Astrocyte of the hippocampus (primary cell): ENCODE results near the gene TMEM87B.
A peak's percentile ranks its signal among the peaks of the same experiment; 100 is the strongest.
"Not testable (repeated sequence)": the region's sequence is repeated elsewhere in the genome, so short reads cannot be mapped to it uniquely, and the experiment has no call there.

ENCODE experiments used
- DNase-seq: peaks from one replicate; pipeline ENCODE4 v3.0.0; 2011; ENCODE audit warnings: low read depth, low spot score

Gene TMEM87B

GRCh38 chr2:112032689-112033465 is 22.2 kb upstream of the TMEM87B start:
- peak; percentile 75 for DNase-seq

DNA sequence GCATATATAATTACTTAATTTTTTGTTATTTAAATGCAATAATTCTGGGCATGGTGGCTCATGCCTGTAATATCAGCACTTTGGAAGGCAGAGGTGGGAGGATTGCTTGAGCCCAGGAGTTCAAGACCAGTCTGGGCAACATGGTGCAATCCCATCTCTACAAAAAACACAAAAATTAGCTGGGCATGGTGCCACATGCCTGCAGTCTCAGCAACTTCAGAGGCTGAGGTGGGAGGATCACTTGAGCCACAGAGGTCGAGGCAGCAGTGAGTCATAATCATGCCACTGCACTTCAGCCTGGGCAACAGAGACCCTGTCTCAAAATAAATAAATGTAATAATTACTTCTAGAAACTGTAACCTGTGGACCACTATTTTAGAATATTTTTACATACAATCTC is 21.5 kb upstream of the TMEM87B start:
- peak; percentile 30 for DNase-seq

DNA sequence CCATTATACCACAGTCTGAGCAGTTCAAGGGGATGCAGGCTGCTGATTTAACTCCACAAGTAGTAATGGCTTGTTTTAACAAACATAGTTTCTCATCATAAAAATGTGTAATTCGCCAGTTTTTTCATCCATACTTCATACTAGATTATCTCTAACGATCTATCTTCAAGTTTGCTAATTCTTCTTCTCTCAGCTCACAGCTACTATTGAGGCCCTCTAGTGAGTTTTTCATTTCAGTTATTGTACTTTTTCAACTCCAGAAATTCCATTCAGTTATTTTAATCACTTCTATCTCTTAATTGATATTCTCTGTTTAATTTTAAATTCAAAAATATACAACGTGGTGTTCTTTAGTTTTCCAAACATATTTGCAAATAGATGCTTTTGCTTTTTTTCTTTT is 20.1 kb upstream of the TMEM87B start:
- DNase-seq: no peak

DNA sequence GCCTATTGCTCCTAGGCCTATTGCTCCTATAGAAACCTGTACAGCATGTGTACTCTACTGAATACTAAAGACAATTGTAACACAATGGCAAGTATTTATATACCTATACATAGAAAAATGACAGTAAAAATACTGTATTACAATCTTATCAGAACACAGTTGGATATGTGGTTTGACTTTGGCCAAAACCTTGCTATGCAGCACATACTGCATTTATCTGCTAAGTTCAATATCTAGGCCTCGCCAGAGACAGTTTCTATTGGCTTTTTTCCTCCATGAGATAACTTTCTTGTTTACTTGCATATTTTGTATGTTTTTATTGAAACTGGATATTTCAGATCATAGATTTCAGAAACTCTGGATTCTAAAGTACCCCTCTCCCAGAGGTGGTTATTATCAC is 19.3 kb upstream of the TMEM87B start:
- no peak for DNase-seq

DNA sequence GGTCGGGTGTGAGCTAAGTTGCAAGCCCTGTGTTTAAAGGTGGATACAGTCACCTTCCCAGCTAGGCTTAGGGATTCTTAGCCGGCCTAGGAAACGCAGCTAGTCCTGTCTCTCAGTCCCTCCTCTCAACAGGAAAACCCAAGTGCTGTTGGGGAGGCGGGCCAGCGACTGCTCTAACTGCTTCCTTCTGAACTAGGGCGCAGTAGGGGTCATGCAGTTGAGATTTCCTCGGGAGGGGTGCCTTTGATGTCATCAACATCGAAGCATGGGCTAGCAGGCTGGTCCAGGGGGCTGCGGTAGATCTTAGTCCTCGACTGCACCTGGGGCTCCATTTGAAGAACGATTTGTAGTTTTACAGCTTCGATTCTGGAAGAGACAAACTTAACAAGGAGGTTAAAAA is 15.5 kb upstream of the TMEM87B start:
- DNase-seq: not testable (repeated sequence)

DNA sequence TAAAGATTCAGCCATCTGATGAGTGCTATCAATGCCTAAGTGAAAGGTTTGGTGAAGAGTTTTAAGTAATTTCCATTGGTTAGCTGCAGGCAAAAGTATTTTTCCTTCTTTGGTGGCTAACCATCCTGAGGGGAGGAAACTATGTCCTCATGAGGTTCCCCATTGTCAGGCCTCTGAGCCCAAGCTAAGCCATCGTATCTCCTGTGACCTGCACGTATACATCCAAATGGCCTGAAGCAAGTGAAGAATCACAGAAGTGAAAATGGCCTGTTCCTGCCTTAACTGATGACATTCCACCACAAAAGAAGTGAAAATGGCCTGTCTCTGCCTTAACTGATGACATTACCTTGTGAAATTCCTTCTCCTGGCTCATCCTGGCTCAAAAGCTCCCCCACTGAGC is 15.0 kb upstream of the TMEM87B start:
- DNase-seq: not testable (repeated sequence)

DNA sequence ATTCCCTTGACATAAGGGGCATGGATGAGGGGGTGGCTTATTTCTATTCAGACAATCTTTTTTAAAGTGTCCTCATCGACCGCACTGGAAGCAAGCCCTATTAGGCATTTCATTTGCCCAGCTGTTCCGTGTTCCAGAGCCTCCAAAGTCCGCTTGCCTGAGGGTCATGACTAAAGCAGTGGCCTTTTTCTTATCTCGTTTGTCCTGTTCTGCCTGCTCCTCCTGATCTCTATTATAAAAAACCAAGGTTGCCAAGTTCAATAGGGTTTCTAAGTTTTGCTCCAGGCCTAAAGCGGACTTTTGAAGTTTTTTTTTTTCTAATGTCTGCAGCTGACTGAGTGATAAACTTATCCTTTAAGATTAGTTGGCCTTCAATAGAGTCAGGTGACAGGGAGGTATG is 13.6 kb upstream of the TMEM87B start:
- DNase-seq: not testable (repeated sequence)

DNA sequence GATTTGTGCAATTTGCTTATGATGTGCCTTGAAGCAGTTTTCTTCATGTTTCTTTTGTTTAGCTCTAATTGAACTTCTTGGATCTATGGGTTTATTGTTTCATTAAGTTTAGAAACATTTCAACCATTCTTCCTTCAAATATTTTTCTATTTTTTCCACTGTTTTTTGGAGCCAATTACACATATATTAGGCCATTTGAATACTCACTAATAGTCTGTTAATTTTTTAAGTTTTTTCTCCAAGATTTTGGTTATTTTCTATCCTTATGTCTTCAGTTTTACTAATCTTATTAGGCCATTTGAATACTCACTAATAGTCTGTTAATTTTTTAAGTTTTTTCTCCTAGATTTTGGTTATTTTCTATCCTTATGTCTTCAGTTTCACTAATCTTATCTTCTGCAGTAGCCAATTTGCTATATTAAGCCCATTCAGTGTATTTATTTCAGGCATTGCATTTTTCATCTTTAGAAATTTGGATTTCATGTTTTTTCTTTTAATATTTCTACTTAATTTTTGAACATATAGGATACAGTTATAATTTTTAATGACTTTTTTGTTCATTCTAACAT is 9.5 kb upstream of the TMEM87B start:
- DNase-seq: no peak

DNA sequence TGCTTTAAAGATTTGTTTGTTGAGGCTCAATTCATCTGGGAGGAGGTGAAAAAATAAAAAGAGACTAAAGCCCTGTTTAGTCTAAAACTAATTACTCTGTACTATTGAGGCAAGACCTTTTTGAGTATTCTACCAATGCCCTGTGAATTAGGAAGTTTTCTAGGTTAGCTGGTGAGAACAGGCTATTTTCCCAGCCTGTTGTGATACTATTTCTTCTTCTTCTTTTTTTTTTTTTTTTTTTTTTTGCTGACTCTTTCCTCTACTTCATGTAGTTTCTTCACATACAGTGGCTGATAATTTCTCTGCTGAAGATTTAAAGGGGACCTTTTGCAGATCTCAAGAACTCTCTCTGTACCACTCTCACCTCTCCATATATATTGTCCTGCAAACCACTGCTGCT is 8.8 kb upstream of the TMEM87B start:
- no peak for DNase-seq

DNA sequence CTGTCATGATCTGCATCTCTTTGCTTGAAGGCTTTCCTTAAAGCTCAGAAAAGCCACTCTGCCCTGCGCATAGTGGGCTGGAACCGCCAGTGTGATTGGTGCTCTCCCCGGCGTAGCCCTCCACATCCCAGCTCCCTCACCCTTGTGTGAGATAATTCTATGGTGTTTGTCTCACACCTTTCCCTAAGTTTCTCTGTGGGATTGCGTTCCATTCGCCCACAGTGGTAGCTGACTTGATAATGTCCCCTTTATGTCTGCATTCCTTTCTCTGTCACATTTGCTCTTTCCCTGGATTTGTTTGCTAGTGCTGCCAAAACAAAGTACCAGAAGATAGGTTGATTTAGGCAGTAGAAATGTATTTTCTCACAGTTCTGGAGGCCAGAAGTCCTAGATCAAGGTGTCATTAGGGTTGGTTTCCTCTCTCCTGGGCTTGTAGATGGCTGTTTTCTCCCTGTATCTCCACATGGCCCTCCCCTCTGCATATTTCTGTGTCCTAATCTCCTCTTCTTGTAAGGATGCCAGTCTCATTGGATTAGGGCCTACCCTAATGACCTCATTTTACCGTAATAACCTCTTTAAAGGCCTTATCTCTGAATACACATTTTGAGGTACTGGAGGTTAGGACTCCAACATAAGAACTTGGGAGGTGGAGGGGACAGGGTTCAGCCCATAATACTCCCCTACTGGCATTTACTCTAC is 7.4 kb upstream of the TMEM87B start:
- DNase-seq: no peak

DNA sequence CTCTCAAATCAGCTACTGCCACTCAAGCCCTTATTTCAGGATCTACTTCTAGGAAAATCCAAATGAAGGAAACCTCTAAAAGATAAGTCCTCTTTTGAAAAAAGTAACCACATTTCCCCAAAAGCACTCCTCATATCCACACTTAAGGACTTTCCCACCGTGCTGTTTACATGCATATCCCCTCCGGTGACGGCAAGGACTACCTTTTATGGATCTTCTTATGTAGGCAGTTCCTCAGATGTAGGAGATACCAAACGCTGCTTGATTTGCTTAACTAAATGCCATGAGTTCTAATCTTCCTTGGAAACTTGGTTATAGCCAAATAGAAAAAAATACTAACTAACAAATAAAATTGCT is 6.9 kb upstream of the TMEM87B start:
- DNase-seq: no peak

- peak; percentile 74 for DNase-seq
Observed at GRCh38 chr2:112048887-112049286, 6.2 kb upstream of the TMEM87B start.

GRCh38 chr2:112050316-112050715 is 4.8 kb upstream of the TMEM87B start:
- no peak for DNase-seq

DNA sequence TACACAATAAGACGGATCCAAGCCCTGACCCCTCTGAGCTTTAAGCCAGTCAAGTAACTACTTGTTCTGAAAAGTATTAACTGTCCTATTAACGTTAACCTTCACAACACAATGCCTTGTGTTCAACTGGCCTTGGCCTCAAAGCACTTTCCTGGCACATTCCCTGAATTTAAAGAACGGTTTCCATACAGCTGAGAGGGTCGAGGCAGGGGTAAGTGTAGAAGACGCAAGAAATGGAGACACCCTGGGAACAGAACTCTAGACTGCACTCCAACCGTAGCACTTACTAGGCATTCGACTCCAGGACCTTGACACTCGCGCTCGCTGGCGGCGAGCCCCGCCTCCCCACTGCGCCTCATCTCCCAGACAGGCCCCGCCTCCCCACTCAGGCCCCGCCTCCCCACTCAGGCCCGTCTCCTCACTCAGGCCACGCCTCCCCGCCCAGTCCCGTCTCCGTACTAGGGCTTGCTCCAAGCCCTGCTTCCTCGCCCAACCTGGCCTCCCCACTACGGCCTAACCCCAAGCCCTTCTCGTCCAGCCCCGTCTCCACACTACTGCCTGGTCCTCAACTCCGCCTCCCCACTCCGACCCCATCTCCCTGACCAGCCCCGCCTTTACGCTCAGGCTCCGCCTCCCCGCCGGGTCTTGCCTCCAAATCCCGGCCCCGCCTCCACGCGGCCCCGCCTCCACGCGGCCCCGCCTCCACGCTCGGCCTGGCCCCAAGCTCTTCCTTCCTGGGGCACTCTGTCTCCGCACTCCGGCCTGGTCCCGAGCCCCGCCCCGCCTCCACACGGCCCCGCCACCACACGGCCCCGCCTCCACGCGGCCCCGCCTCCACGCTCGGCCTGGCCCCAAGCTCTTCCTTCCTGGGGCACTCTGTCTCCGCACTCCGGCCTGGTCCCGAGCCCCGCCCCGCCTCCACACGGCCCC is 887 bp upstream of the TMEM87B start:
- DNase-seq: peak; percentile 99

DNA sequence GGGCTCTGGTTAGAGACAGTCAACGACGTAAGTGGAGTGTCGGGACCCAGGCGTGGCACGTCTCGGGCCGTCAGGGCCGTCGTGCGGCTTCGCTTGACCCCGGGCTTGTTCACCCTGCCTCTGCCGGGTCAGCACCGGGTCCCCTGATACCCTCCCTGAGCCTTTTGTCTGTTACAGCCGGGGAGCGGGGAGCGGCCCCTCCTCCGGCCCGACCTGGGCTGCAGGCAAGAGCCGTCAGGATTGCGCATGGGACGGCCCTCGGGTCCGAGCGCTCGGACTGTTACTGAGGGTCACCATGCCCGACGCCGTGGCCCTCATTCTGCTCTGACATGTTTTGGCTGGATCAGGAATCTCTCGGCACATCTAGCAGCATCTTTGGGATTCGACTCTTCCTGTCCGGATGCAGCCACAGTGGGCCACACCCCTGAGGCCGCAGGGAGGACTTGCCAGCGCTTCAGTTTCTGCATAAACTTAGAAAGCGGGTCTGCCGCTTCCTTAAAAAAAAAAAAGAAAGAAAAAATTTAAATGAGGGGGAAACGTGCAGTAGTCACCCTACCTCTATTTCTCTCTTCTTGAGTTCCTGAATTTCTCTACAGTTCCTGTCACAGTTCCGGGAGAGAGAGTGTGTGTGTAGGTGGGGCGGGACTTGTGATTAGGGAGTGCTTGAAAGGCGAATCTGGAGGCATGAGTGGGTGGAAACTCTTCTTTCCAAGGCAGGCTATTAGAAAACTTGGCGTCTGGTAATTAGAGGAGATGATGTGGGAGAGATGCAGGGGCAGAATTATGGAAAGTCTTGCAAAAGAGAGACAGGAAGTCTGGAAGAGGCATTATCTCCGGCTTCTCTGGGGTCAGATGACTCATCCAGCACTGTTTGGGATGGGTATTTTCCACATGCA is 909 bp downstream of the TMEM87B start:
- peak; percentile 76 for DNase-seq

DNA sequence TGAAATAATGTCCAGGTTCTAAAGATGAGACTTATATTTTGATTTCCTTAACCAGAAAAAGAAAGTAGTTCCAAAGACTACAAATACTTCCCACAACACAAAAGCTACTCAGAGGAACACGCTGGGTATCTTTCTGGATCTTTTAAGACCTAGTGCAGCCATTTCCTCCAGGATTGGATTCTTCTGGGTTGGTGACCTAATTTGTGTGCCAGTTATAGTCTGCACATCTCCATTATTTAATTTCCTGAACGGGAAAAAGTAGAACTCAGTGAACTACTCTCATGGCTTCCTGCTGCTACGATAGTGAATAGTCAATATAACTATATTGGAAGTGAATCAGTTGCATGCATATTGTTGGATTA is 1.5 kb downstream of the TMEM87B start:
- DNase-seq: no peak

- DNase-seq: no peak
Observed at GRCh38 chr2:112059671-112060070, 4.6 kb downstream of the TMEM87B start.

DNA sequence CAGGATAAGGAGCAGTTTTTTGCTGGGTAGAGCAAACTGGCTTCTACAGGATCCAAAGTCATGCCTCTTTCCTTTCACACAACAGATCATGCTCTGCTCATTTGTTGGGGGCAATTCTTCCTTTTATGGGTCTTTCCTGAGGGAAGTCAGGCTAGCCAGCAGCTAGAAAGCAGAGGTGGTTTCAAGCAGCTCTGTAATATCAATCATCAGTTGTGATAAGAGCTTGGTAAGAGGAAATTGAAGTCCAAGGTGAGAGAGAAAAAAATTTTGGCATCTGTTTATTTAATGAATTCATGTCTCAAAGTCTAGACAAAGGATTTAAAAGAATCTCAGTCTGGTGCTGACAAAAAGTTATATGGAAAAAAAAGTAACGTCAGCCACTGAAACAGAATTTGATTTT is 6.2 kb downstream of the TMEM87B start:
- DNase-seq: no peak

GRCh38 chr2:112061840-112062239 is 6.8 kb downstream of the TMEM87B start:
- no peak for DNase-seq

GRCh38 chr2:112062894-112063293 is 7.8 kb downstream of the TMEM87B start:
- no peak for DNase-seq

DNA sequence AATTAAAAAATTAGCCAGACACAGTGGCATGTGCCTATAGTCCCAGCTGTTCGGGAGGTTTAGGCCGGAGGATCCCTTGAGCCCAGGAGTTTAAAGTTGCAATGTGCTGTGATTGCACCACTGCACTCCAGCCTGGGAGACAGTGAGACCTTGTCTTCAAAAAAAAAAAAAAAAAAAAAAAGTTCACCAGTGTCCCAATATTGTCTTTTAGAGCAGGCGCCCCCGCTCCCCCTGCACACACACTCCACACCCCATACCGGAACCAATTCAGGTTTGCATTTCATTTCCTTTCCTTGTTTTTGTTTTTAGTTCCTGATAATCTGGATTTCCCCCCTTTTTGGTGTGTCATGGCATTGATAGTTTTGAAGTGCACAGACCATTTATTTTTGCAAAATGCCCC is 10.4 kb downstream of the TMEM87B start:
- DNase-seq: no peak
